ENCODE data around the gene MYOC.
"Not testable (repeated sequence)": the region's sequence is repeated elsewhere in the genome, so short reads cannot be mapped to it uniquely, and the experiment has no call there.

Gene MYOC

GRCh38 chr1:171652234-171652822 lies at the start of gene MYOC:
TSS of gene MYOC (minus strand) at chr1:171652688. CDS start at chr1:171652611, 77 bp downstream.
- no peak for DNase-seq

GRCh38 chr1:171699531-171699930 lies 47.0 kb upstream of the MYOC start:
- no peak for DNase-seq

GRCh38 chr1:171695772-171696171 lies 43.3 kb upstream of the MYOC start:
- DNase-seq: not testable (repeated sequence)

GRCh38 chr1:171693541-171693940 lies 41.1 kb upstream of the MYOC start:
- DNase-seq: not testable (repeated sequence)

GRCh38 chr1:171683870-171684269 lies 31.4 kb upstream of the MYOC start:
- DNase-seq: no peak

GRCh38 chr1:171680339-171680738 lies 27.9 kb upstream of the MYOC start:
- no peak for DNase-seq

GRCh38 chr1:171676823-171677222 lies 24.3 kb upstream of the MYOC start:
- DNase-seq: no peak

GRCh38 chr1:171674431-171675405 lies 22.2 kb upstream of the MYOC start:
- DNase-seq: no peak

GRCh38 chr1:171670739-171671138 lies 18.3 kb upstream of the MYOC start:
- no peak for DNase-seq

GRCh38 chr1:171668372-171668771 lies 15.9 kb upstream of the MYOC start:
- no peak for DNase-seq

- no peak for DNase-seq
These were observed 13.8 kb upstream of the MYOC start for GRCh38 chr1:171666114-171666769.

GRCh38 chr1:171664976-171665375 lies 12.5 kb upstream of the MYOC start:
- DNase-seq: no peak

- DNase-seq: no peak
These were observed 11.5 kb upstream of the MYOC start for GRCh38 chr1:171663854-171664575.

- DNase-seq: no peak
These were observed 10.8 kb upstream of the MYOC start for GRCh38 chr1:171663036-171663853.

GRCh38 chr1:171661076-171661650 lies 8.7 kb upstream of the MYOC start:
- DNase-seq: no peak

GRCh38 chr1:171656206-171656605 lies 3.7 kb upstream of the MYOC start:
- not testable (repeated sequence) for DNase-seq

GRCh38 chr1:171655746-171656116 lies 3.2 kb upstream of the MYOC start:
- no peak for DNase-seq

- peak; percentile 47 for DNase-seq
These were observed 2.7 kb upstream of the MYOC start for GRCh38 chr1:171654942-171655745.

- no peak for DNase-seq
These were observed 1.9 kb upstream of the MYOC start for GRCh38 chr1:171654201-171654941.

- DNase-seq: no peak
These were observed 1.3 kb upstream of the MYOC start for GRCh38 chr1:171653796-171654195.

Measured in NCI-H1092 (cell line).